Progenitor cell of endocrine pancreas (in vitro differentiated cells): ENCODE measurements around the gene CTBS. TPM values are rescaled to one million over a fixed set of nuclear protein-coding genes. Genes with fewer than 3 reads are reported as not detected.

ENCODE experiments used
- DNase-seq: peaks from one replicate; pipeline ENCODE4 v3.0.0; 2021; ENCODE audit warnings: low spot score; ENCODE audit not compliant: unreplicated experiment
- H3K27ac Mint-ChIP-seq: 2 replicates; pipeline ENCODE4 v1.8.0; 2021; ENCODE audit warnings: mild to moderate bottlenecking, moderate library complexity, mixed read lengths
- H3K27me3 Mint-ChIP-seq: 2 replicates; pipeline ENCODE4 v1.8.0; 2021; ENCODE audit warnings: mixed read lengths
- H3K36me3 Mint-ChIP-seq: 2 replicates; pipeline ENCODE4 v1.8.0; 2022; ENCODE audit warnings: mixed read lengths; ENCODE audit not compliant: insufficient read depth
- H3K4me1 Mint-ChIP-seq: 2 replicates; pipeline ENCODE4 v1.8.0; 2021; ENCODE audit warnings: low read depth, mixed read lengths
- H3K4me3 Mint-ChIP-seq: 2 replicates; pipeline ENCODE4 v1.8.0; 2021; ENCODE audit warnings: low read depth, mild to moderate bottlenecking, moderate library complexity, mixed read lengths
- H3K9me3 Mint-ChIP-seq: 2 replicates; pipeline ENCODE4 v1.8.0; 2021; ENCODE audit warnings: low read depth, mixed read lengths
- total RNA-seq: library from RNA; stranded (reverse); gene quantifications from 2 replicates; pipeline ENCODE4 v1.2.1, GENCODE V29; 2021
- TF ChIP-seq, protein P1 (sequence below): fragments of 200-600 bp; sonication (generic); IDR thresholded peaks from one replicate; pipeline ENCODE4 v1.5.0; 2021; ENCODE audit warnings: antibody characterized with exemption, mild to moderate bottlenecking; ENCODE audit not compliant: unreplicated experiment

CTBS gene
- total RNA-seq, 1 donor from 2014 or later, result 10.1 TPM

DNA sequence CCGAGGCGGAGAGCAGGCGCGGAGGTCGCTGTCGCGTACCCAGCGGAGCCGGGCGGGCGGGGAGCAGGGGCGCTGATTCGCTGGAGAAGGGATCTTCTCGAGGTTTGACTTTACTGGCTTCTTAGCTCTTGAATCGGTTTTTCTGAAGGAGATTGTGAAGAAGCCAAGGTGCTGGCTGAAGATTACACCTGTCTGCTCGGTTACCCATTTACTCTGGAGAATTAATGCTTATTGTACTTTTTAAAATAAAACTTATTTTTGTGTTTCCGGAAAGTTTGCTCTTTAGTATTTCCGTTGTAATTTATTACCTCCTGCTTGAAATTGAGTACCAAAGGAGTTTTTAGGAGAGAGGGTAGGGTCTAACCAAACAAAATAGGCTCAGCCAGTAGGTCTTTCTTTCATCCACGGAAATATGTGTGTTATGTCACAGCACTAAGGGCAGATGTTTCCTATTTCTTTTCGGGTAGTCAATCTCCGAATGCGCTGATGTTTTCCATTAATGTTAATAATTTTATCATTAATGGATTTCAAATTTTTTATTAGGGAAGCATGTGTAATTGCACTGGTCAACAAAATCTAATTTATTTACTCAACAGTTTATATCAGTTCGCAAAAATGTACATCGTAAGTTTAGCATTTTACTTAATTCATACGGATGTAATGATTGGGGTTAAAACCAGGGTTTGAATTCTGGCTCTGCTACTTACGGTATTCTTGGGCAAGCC is 67.3 kb downstream of the CTBS start:
- peak overlapping the region; percentile 99 for H3K27ac Mint-ChIP-seq
- peaks cover 18% of the 10 kb centered on the region for H3K4me1 Mint-ChIP-seq
- peak overlapping the region; percentile 93 for H3K4me3 Mint-ChIP-seq
- no peaks in the 10 kb centered on the region for H3K27me3 Mint-ChIP-seq
- no peak for DNase-seq
- TF ChIP-seq, protein P1, sequence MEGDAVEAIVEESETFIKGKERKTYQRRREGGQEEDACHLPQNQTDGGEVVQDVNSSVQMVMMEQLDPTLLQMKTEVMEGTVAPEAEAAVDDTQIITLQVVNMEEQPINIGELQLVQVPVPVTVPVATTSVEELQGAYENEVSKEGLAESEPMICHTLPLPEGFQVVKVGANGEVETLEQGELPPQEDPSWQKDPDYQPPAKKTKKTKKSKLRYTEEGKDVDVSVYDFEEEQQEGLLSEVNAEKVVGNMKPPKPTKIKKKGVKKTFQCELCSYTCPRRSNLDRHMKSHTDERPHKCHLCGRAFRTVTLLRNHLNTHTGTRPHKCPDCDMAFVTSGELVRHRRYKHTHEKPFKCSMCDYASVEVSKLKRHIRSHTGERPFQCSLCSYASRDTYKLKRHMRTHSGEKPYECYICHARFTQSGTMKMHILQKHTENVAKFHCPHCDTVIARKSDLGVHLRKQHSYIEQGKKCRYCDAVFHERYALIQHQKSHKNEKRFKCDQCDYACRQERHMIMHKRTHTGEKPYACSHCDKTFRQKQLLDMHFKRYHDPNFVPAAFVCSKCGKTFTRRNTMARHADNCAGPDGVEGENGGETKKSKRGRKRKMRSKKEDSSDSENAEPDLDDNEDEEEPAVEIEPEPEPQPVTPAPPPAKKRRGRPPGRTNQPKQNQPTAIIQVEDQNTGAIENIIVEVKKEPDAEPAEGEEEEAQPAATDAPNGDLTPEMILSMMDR, result no peak
- H3K9me3 Mint-ChIP-seq, result peaks cover 19% of the 10 kb centered on the region
- H3K36me3 Mint-ChIP-seq, result peaks cover 17% of the 10 kb centered on the region

DNA sequence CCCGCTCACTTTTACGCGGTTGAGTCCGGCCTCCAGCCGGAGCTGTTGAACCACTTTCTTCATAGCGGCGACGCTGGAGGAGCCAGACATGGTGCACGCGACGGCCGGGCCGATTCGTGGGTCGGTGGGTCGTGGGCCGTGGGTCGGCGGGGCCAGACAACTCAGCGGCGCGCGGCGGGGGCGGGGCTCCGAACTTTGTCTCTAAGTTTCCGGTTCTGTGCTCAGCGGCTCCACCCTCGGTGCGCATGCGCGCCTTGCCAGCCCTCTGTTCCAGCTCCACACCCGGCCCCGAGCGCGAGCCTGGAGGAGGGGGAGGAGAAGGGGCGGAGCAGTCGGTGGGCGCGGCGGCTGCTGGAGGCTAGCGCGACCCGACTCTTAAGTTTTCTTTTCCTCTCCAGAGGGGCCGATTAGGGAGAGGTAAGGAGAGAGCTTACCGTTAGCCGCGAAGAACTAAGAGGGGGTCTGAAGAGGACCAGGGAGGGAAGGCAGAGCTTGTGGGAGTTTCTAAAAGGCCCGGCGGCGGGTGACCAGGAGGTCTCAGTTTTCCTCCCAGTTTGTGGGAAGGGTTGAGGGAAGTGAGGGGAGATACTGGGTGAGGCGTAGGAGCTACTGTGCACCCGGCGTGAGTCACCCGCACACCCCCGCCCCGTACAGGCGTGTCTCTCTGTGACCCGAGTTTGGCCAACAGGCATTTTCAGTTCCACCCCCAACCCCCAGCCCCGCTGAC is 68.1 kb downstream of the CTBS start, which contains the start of the genes GNG5 and SPATA1:
Gene GNG5 (minus strand): TSS at position 580 of the 727 bp plus-strand sequence. CDS start 490 bp downstream, at position 90.
Gene SPATA1 (plus strand): TSS at position 385 of the 727 bp plus-strand sequence. CDS start 9,974 bp downstream, outside the sequence.
- Mint-ChIP-seq H3K4me3 (peak within 1 kb of the TSS; percentile 93), H3K36me3 (peaks cover 24% of the 10 kb centered on the region), H3K4me1 (peaks cover 24% of the 10 kb centered on the region), H3K9me3 (peaks cover 19% of the 10 kb centered on the region), H3K27me3 (no peaks in the 10 kb centered on the region), H3K27ac (peak within 1 kb of the TSS; percentile 99)
- peak; percentile 97 for DNase-seq
- TF ChIP-seq, protein P1, result no peak

DNA sequence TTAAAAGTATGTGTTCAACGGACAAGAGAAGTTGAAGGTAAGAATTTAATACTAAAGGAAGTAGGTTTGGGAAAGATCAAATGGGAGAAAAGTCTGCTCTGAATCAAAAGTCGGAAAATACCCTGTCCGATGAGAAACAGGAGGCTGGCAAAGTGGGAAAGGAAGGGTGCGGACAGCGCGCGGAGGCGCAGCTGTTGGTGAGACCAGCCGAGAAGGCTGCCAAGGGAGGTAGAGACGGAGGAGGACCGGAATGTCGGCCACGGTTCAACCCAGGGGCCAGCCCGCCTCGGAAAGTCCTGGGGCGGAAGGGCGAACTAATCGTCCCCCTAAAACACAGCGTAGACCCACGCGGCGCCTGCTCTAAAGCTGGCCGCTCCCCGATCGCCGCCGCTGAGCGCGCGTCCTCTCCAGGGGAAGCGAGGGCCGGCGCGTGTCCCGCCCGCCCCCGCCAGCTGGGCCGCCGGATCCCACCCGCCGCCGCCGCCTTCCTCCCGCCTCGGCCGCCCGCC is 68.7 kb downstream of the CTBS start:
- no peak for DNase-seq

DNA sequence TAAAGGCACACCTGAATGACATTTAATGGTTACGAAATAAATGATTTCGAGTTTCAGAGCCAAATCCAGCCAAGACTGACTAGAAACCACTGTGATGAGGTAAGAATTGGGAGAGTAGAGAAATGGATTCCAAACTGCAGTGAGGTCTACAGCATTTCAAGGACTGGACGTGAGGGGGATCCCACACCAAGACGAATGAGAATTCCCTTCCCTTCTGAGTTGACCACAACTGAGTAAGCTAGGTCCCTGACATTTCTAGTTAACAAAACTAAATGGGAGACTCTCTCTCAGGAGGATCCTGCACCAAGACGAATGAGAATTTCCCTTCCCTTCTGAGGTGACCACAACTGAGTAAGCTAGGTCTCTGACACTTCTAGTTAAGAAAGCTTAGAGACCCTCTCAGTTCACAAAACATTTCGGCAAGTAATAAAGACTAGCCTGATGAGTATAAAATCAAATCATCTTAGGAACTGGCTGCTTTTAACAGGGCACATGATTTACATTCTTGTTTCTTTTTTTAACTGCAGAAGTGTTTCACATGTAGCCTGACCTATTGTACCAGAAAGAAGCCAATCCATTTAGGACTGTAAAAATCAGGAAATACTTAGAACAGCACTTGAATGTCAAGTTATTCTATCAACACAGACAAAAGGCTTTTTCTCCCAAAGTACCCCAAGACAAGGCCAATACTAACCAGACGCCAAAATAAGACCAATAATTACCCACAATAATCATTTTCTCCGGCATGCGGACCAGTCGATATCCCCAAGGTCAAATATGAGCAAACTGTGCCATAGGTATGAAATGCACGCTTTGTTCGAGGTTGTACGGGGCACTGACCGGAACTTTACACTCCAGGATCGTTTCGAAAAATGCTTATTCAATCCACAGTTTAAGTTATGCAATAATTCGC is 69.4 kb downstream of the CTBS start:
- Mint-ChIP-seq H3K4me3 (peak overlapping the region; percentile 93), H3K27me3 (no peaks in the 10 kb centered on the region), H3K4me1 (peaks cover 26% of the 10 kb centered on the region), H3K9me3 (peaks cover 11% of the 10 kb centered on the region), H3K36me3 (peaks cover 23% of the 10 kb centered on the region), H3K27ac (peak overlapping the region; percentile 98)
- TF ChIP-seq, protein P1, result no peak
- no peak for DNase-seq

More for the DNA sequence above, 68.7 kb downstream of the CTBS start:
- H3K9me3 Mint-ChIP-seq, result peaks cover 17% of the 10 kb centered on the region
- H3K27me3 Mint-ChIP-seq, result no peaks in the 10 kb centered on the region
- H3K4me3 Mint-ChIP-seq, result peak overlapping the region; percentile 93
- H3K27ac Mint-ChIP-seq, result peak overlapping the region; percentile 99
- TF ChIP-seq, protein P1, result peak; percentile 5
- H3K4me1 Mint-ChIP-seq, result peaks cover 26% of the 10 kb centered on the region
- peaks cover 23% of the 10 kb centered on the region for H3K36me3 Mint-ChIP-seq
